Hindlimb muscle (tissue), 1 donor: ENCODE measurements around the gene CAMTA1. TPM values are rescaled to one million over a fixed set of nuclear protein-coding genes. Genes with fewer than 3 reads are reported as not detected.

ENCODE experiments used
- DNase-seq: peaks from one replicate; pipeline ENCODE4 v3.0.0-alpha.2; 2013
- polyA plus RNA-seq: library from polyadenylated mRNA; unstranded; fragments of 120-200 nt; gene quantifications from one replicate; pipeline ENCODE4 v1.2.1, GENCODE V29; 2013; ENCODE audit not compliant: insufficient read length

Gene CAMTA1
- polyA plus RNA-seq, 1 donor: 39.5 TPM

GRCh38 chr1:7085521-7085920, 300.3 kb downstream of the CAMTA1 start:
- DNase-seq: no peak

- no peak for DNase-seq
These were observed 300.9 kb downstream of the CAMTA1 start for GRCh38 chr1:7086106-7086505.

- DNase-seq: no peak
These were observed 302.6 kb downstream of the CAMTA1 start for GRCh38 chr1:7087888-7088287.

GRCh38 chr1:7089497-7089896, 304.2 kb downstream of the CAMTA1 start:
- no peak for DNase-seq

GRCh38 chr1:7093297-7093696, 308.0 kb downstream of the CAMTA1 start:
- no peak for DNase-seq

GRCh38 chr1:7094086-7094485, 308.8 kb downstream of the CAMTA1 start:
- DNase-seq: no peak

GRCh38 chr1:7094509-7094908, 309.3 kb downstream of the CAMTA1 start:
- no peak for DNase-seq

- no peak for DNase-seq
These were observed 310.2 kb downstream of the CAMTA1 start for GRCh38 chr1:7095343-7095964.

- DNase-seq: no peak
These were observed 312.8 kb downstream of the CAMTA1 start for GRCh38 chr1:7097938-7098592.

- no peak for DNase-seq
These were observed 313.4 kb downstream of the CAMTA1 start for GRCh38 chr1:7098641-7099040.

- no peak for DNase-seq
These were observed 315.2 kb downstream of the CAMTA1 start for GRCh38 chr1:7100479-7100878.

GRCh38 chr1:7101187-7101586, 315.9 kb downstream of the CAMTA1 start:
- DNase-seq: no peak

GRCh38 chr1:7103361-7103782, 318.1 kb downstream of the CAMTA1 start:
- DNase-seq: no peak

GRCh38 chr1:7103874-7104273, 318.6 kb downstream of the CAMTA1 start:
- no peak for DNase-seq

GRCh38 chr1:7104339-7104738, 319.1 kb downstream of the CAMTA1 start:
- DNase-seq: no peak

GRCh38 chr1:7105269-7105668, 320.0 kb downstream of the CAMTA1 start:
- no peak for DNase-seq

- no peak for DNase-seq
These were observed 321.3 kb downstream of the CAMTA1 start for GRCh38 chr1:7106442-7107108.

- DNase-seq: no peak
These were observed 322.0 kb downstream of the CAMTA1 start for GRCh38 chr1:7107109-7107830.

GRCh38 chr1:7108251-7108650, 323.0 kb downstream of the CAMTA1 start:
- DNase-seq: no peak

- no peak for DNase-seq
These were observed 324.6 kb downstream of the CAMTA1 start for GRCh38 chr1:7109901-7110300.

- no peak for DNase-seq
These were observed 325.1 kb downstream of the CAMTA1 start for GRCh38 chr1:7110321-7110720.

- no peak for DNase-seq
These were observed 326.6 kb downstream of the CAMTA1 start for GRCh38 chr1:7111853-7112252.

- DNase-seq: no peak
These were observed 327.9 kb downstream of the CAMTA1 start for GRCh38 chr1:7113136-7113535.
